HepG2 (cell line): Measurements from ENCODE around the gene MRPL27. TPM values are rescaled to one million over a fixed set of nuclear protein-coding genes. Genes with fewer than 3 reads are reported as not detected.

Experiments
- ARID5B ChIP-seq: IDR thresholded peaks from 2 replicates; pipeline ENCODE4 v1.4.0; 2020; ENCODE audit warnings: mild to moderate bottlenecking, missing genetic modification reagents
- CAMTA2 ChIP-seq: sonication (generic); formaldehyde crosslinking; IDR thresholded peaks from 2 replicates; pipeline ENCODE4 v1.4.0; 2020; ENCODE audit warnings: mild to moderate bottlenecking, missing genetic modification reagents, borderline replicate concordance
- CHD2 ChIP-seq: IDR thresholded peaks from 2 replicates; pipeline ENCODE4 v1.6.1; 2011; ENCODE audit warnings: low read depth, low read length, improper control_type of control experiment
- DBP ChIP-seq: sonication (generic); formaldehyde crosslinking; IDR thresholded peaks from 2 replicates; pipeline ENCODE4 v1.4.0; 2020; ENCODE audit warnings: missing genetic modification reagents; ENCODE audit errors: not compliant biosample characterization
- FIP1L1 ChIP-seq: fragments of 200-400 bp; formaldehyde crosslinking; IDR thresholded peaks from 2 replicates; pipeline ENCODE4 v1.6.1; 2018; ENCODE audit warnings: low read depth, mild to moderate bottlenecking, low read length, moderate library complexity, borderline replicate concordance; ENCODE audit not compliant: insufficient read depth
- IKZF4 ChIP-seq: sonication (generic); formaldehyde crosslinking; IDR thresholded peaks from 2 replicates; pipeline ENCODE4 v1.5.1; 2020; ENCODE audit warnings: borderline replicate concordance, mild to moderate bottlenecking, low read depth, missing genetic modification reagents; ENCODE audit errors: not compliant biosample characterization
- KLF9 ChIP-seq: IDR thresholded peaks from 2 replicates; pipeline ENCODE4 v1.6.1; 2016; ENCODE audit warnings: low read depth
- LBX2 ChIP-seq: sonication (generic); formaldehyde crosslinking; IDR thresholded peaks from 2 replicates; pipeline ENCODE4 v1.5.0; 2020; ENCODE audit warnings: missing genetic modification reagents, mild to moderate bottlenecking, borderline replicate concordance
- MEIS2 ChIP-seq: sonication (generic); formaldehyde crosslinking; IDR thresholded peaks from 2 replicates; pipeline ENCODE4 v1.9.0; 2021; ENCODE audit warnings: mild to moderate bottlenecking, missing genetic modification reagents
- SP4 ChIP-seq: sonication (generic); formaldehyde crosslinking; IDR thresholded peaks from 2 replicates; pipeline ENCODE4 v1.8.1; 2023; ENCODE audit warnings: mild to moderate bottlenecking, missing genetic modification reagents
- TP53 ChIP-seq: sonication (generic); formaldehyde crosslinking; conservative IDR thresholded peaks from 2 replicates; pipeline ENCODE4 v1.4.0; 2020; ENCODE audit warnings: missing genetic modification reagents
- TSC22D2 ChIP-seq: sonication (generic); formaldehyde crosslinking; IDR thresholded peaks from 2 replicates; pipeline ENCODE4 v1.5.1; 2020; ENCODE audit warnings: missing genetic modification reagents, mild to moderate bottlenecking, borderline replicate concordance
- ZC3H13 ChIP-seq: sonication (generic); formaldehyde crosslinking; IDR thresholded peaks from 2 replicates; pipeline ENCODE4 v1.8.1; 2023; ENCODE audit warnings: mild to moderate bottlenecking, missing genetic modification reagents, moderate library complexity
- ZNF280B ChIP-seq: sonication (generic); formaldehyde crosslinking; IDR thresholded peaks from 2 replicates; pipeline ENCODE4 v1.5.0; 2020; ENCODE audit warnings: missing genetic modification reagents, mild to moderate bottlenecking, borderline replicate concordance
- ZNF33B ChIP-seq: sonication (generic); formaldehyde crosslinking; IDR thresholded peaks from 2 replicates; pipeline ENCODE4 v1.5.1; 2020; ENCODE audit warnings: mild to moderate bottlenecking, missing genetic modification reagents
- ZNF343 ChIP-seq: sonication (generic); formaldehyde crosslinking; IDR thresholded peaks from 2 replicates; pipeline ENCODE4 v1.4.0; 2020; ENCODE audit warnings: mild to moderate bottlenecking, missing genetic modification reagents
- ZNF770 ChIP-seq: sonication (generic); formaldehyde crosslinking; IDR thresholded peaks from 2 replicates; pipeline ENCODE4 v1.5.0; 2020; ENCODE audit warnings: mild to moderate bottlenecking, missing genetic modification reagents
- polyA plus RNA-seq, 8 experiments: library from polyadenylated mRNA; depleted of rRNA in 3 of 8; stranded (reverse) in 7 of 8; unstranded in 1 of 8; fragments of >200 nt; fragmentation: Illumina TruSeq in 4 of 8; extraction: Trizol in 4 of 8; gene quantifications; 2 replicates each; pipeline versions ENCODE4 v1.2.1 to v1.2.3, GENCODE V29; 2011 to 2016; ENCODE audit warnings: low read depth in 4 of 8, missing spikeins in 1 of 8, mixed read lengths in 1 of 8; ENCODE audit not compliant: insufficient read depth in 1 of 8
- total RNA-seq, 5 experiments: library from RNA; depleted of rRNA; stranded (reverse); fragments of >200 nt; fragmentation: Illumina TruSeq; extraction: Trizol; gene quantifications; 2 replicates each; pipeline ENCODE4 v1.2.3, GENCODE V29; 2016; ENCODE audit warnings: low read depth in 1 of 5

Gene MRPL27
- total and polyA plus RNA-seq, 2 of the 13 experiments (the other 11 are each of a cell fraction or from before 2014, with no cell fraction given): 137 to 217 TPM

- TF ChIP-seq KLF9 (CRISPR knock-in tag) (no peak), IKZF4 (CRISPR knock-in tag) (peak; percentile 94), SP4 (CRISPR knock-in tag) (peak; percentile 73), DBP (peak; percentile 45), LBX2 (CRISPR knock-in tag) (0 out of 2 replicates have a peak, but pooled peaks have one; percentile 38), ZC3H13 (CRISPR knock-in tag) (no peak), CHD2 (no peak), FIP1L1 (no peak), ZNF770 (no peak), CAMTA2 (CRISPR knock-in tag) (no peak), ZNF343 (CRISPR knock-in tag) (no peak), ZNF33B (CRISPR knock-in tag) (no peak), MEIS2 (CRISPR knock-in tag) (0 out of 2 replicates have a peak, but pooled peaks have one; percentile 27), ZNF280B (peak; percentile 81; the same call in 1 of the 2 replicates), TSC22D2 (CRISPR knock-in tag) (peak; percentile 52; the same call in 1 of the 2 replicates), ARID5B (CRISPR knock-in tag) (no peak), TP53 (CRISPR knock-in tag) (0 out of 2 replicates have a peak, but pooled peaks have one; percentile 39)
These were observed 27.3 kb downstream of the MRPL27 start, which contains the start of gene XYLT2 (continued) for GRCh38 chr17:50345432-50346312.
